Coronary artery (tissue), 2 donors: ENCODE data around the gene RSL1D1.

Experiments used
- DNase-seq: peaks from one replicate; pipeline ENCODE4 v3.0.0-alpha.2; 2017; ENCODE audit warnings: low spot score
- H3K27ac ChIP-seq, 2 donors: fragments of 200-600 bp; sonication (generic); one replicate each; pipeline ENCODE4 v1.5.1; 2016 to 2019
- H3K4me3 ChIP-seq: fragments of 200-600 bp; sonication (generic); 2 replicates; pipeline ENCODE4 v1.5.1; 2016; ENCODE audit warnings: mild to moderate bottlenecking, moderate library complexity
- CTCF ChIP-seq: fragments of 200-600 bp; sonication (generic); IDR thresholded peaks from one replicate; pipeline ENCODE4 v1.5.1; 2019; ENCODE audit warnings: antibody characterized with exemption

RSL1D1 gene

GRCh38 chr16:11848842-11849241, 2.5 kb downstream of the RSL1D1 start:
- no peak overlapping the region for H3K4me3 ChIP-seq
- no peak overlapping the region for H3K27ac ChIP-seq
- no peak for TF ChIP-seq CTCF
- no peak for DNase-seq

GRCh38 chr16:11844499-11844898, 6.8 kb downstream of the RSL1D1 start:
- no peak overlapping the region for H3K4me3 ChIP-seq
- DNase-seq, result no peak
- no peak for TF ChIP-seq CTCF
- no peak overlapping the region for H3K27ac ChIP-seq

GRCh38 chr16:11843861-11844260, 7.5 kb downstream of the RSL1D1 start:
- no peak for TF ChIP-seq CTCF
- DNase-seq, result no peak
- Histone ChIP-seq H3K27ac (no peak overlapping the region), H3K4me3 (no peak overlapping the region)

GRCh38 chr16:11843206-11843605, 8.1 kb downstream of the RSL1D1 start:
- Histone ChIP-seq H3K27ac (no peak overlapping the region), H3K4me3 (no peak overlapping the region)
- no peak for TF ChIP-seq CTCF
- DNase-seq, result no peak

- TF ChIP-seq CTCF, result no peak
- Histone ChIP-seq H3K27ac (no peak overlapping the region), H3K4me3 (no peak overlapping the region)
- no peak for DNase-seq
Observed at GRCh38 chr16:11841026-11841425, 10.3 kb downstream of the RSL1D1 start.

GRCh38 chr16:11836650-11837244, 14.6 kb downstream of the RSL1D1 start:
- H3K4me3 ChIP-seq, result no peak overlapping the region

More at GRCh38 chr16:11836650-11837244, 14.6 kb downstream of the RSL1D1 start:
- DNase-seq, result no peak
- no peak for TF ChIP-seq CTCF
- H3K27ac ChIP-seq, result peak overlapping the region in 1 of 2 donors; percentile 50
